MM.1S (cell line): Measurements from ENCODE around the gene TMEM209.
"Not testable (repeated sequence)": the region's sequence is repeated elsewhere in the genome, so short reads cannot be mapped to it uniquely, and the experiment has no call there.

Source experiments
- DNase-seq: peaks from one replicate; pipeline ENCODE4 v3.0.0-alpha.2; 2015
- H2AFZ ChIP-seq: fragments of 300-600 bp; sonication (generic); 2 replicates; pipeline ENCODE4 v1.6.0; 2016; ENCODE audit warnings: antibody characterized with exemption, low read length
- H3F3A ChIP-seq: fragments of 300-600 bp; sonication (generic); 2 replicates; pipeline ENCODE4 v1.6.1; 2016; ENCODE audit warnings: mild to moderate bottlenecking, antibody characterized with exemption, low read length, moderate library complexity, mixed read lengths; ENCODE audit not compliant: insufficient read depth
- H3K27ac ChIP-seq: fragments of 300-600 bp; sonication (generic); 2 replicates; pipeline ENCODE4 v1.5.1; 2016; ENCODE audit warnings: mild to moderate bottlenecking, low read length
- H3K27me3 ChIP-seq: fragments of 300-600 bp; sonication (generic); replicated peaks from 2 replicates; pipeline ENCODE4 v1.6.0; 2016; ENCODE audit warnings: low read length; ENCODE audit not compliant: insufficient read depth
- H3K36me3 ChIP-seq: fragments of 300-600 bp; sonication (generic); replicated peaks from 2 replicates; pipeline ENCODE4 v1.6.1; 2016; ENCODE audit warnings: mild to moderate bottlenecking, low read length, mixed read lengths; ENCODE audit not compliant: insufficient read depth
- H3K4me1 ChIP-seq: fragments of 300-600 bp; sonication (generic); 2 replicates; pipeline ENCODE4 v1.6.1; 2016; ENCODE audit warnings: low read length, mixed read lengths
- H3K4me2 ChIP-seq: fragments of 300-600 bp; sonication (generic); 2 replicates; pipeline ENCODE4 v1.6.0; 2016; ENCODE audit warnings: low read depth, low read length
- H3K4me3 ChIP-seq: fragments of 300-600 bp; sonication (generic); 2 replicates; pipeline ENCODE4 v1.5.1; 2016; ENCODE audit warnings: low read length, mixed read lengths
- H3K79me2 ChIP-seq: fragments of 300-600 bp; sonication (generic); 2 replicates; pipeline ENCODE4 v1.6.1; 2016; ENCODE audit warnings: mixed run types, low read length, mixed read lengths
- H3K9ac ChIP-seq: fragments of 300-600 bp; sonication (generic); 2 replicates; pipeline ENCODE4 v1.6.1; 2016; ENCODE audit warnings: low read length, mixed read lengths
- H3K9me2 ChIP-seq: fragments of 300-600 bp; sonication (generic); replicated peaks from 2 replicates; pipeline ENCODE4 v1.6.1; 2016; ENCODE audit warnings: mild to moderate bottlenecking, low read length, mixed read lengths; ENCODE audit not compliant: insufficient read depth
- H3K9me3 ChIP-seq: fragments of 300-600 bp; sonication (generic); replicated peaks from 2 replicates; pipeline ENCODE4 v1.6.1; 2016; ENCODE audit warnings: mild to moderate bottlenecking, low read length, mixed read lengths; ENCODE audit not compliant: insufficient read depth
- H4K20me1 ChIP-seq: fragments of 300-600 bp; sonication (generic); 2 replicates; pipeline ENCODE4 v1.6.1; 2016; ENCODE audit warnings: mild to moderate bottlenecking, low read length, moderate library complexity, mixed read lengths; ENCODE audit not compliant: insufficient read depth
- CTCF ChIP-seq: fragments of 300-600 bp; sonication (generic); IDR thresholded peaks from 2 replicates; pipeline ENCODE4 v1.5.1; 2016; ENCODE audit warnings: antibody characterized with exemption, low read length, mixed read lengths
- EZH2 ChIP-seq: fragments of 300-600 bp; sonication (generic); optimal IDR thresholded peaks from 2 replicates; pipeline ENCODE3; 2017; ENCODE audit warnings: low read depth, mild to moderate bottlenecking, antibody characterized with exemption, low read length, mixed read lengths
- EZH2phosphoT487 ChIP-seq: fragments of 300-600 bp; sonication (generic); IDR thresholded peaks from 2 replicates; pipeline ENCODE4 v1.6.1; 2018; ENCODE audit warnings: antibody characterized with exemption, low read length

The TMEM209 gene

GRCh38 chr7:130242198-130243014, 37.2 kb upstream of the TMEM209 start:
- H3K9ac ChIP-seq, result no peak overlapping the region
- H3K27me3 ChIP-seq, result no peaks in the 10 kb centered on the region
- H2AFZ ChIP-seq, result peak overlapping the region; percentile 38
- no peak overlapping the region for H3K27ac ChIP-seq
- no peaks in the 10 kb centered on the region for H4K20me1 ChIP-seq
- TF ChIP-seq EZH2, result no peak
- TF ChIP-seq CTCF, result peak; percentile 100
- no peak for TF ChIP-seq EZH2phosphoT487
- no peaks in the 10 kb centered on the region for H3F3A ChIP-seq
- H3K79me2 ChIP-seq, result no peaks in the 10 kb centered on the region
- peaks cover 10% of the 10 kb centered on the region for H3K4me1 ChIP-seq
- no peaks in the 10 kb centered on the region for H3K9me3 ChIP-seq
- no peaks in the 10 kb centered on the region for H3K36me3 ChIP-seq
- H3K4me3 ChIP-seq, result no peak overlapping the region
- peak; percentile 57 for DNase-seq
- peak overlapping the region; percentile 40 for H3K4me2 ChIP-seq
- no peaks in the 10 kb centered on the region for H3K9me2 ChIP-seq

- DNase-seq, result no peak
- TF ChIP-seq EZH2phosphoT487 (no peak), CTCF (no peak), EZH2 (no peak)
- H3K4me1 ChIP-seq, result peaks cover 10% of the 10 kb centered on the region
- no peak overlapping the region for H2AFZ ChIP-seq
- H3K9ac ChIP-seq, result no peak overlapping the region
- no peaks in the 10 kb centered on the region for H4K20me1 ChIP-seq
- H3K4me3 ChIP-seq, result no peak overlapping the region
- H3K9me3 ChIP-seq, result no peaks in the 10 kb centered on the region
- H3K79me2 ChIP-seq, result no peaks in the 10 kb centered on the region
- no peaks in the 10 kb centered on the region for H3F3A ChIP-seq
- H3K9me2 ChIP-seq, result no peaks in the 10 kb centered on the region
- no peak overlapping the region for H3K27ac ChIP-seq
- H3K36me3 ChIP-seq, result no peaks in the 10 kb centered on the region
- no peak overlapping the region for H3K4me2 ChIP-seq
- no peaks in the 10 kb centered on the region for H3K27me3 ChIP-seq
Measured at GRCh38 chr7:130240240-130240639, 35.0 kb upstream of the TMEM209 start.

GRCh38 chr7:130236361-130236760, 31.2 kb upstream of the TMEM209 start:
- H3K27me3 ChIP-seq, H3K79me2 ChIP-seq, H3K9me3 ChIP-seq, H3K9ac ChIP-seq, H3K4me2 ChIP-seq, H4K20me1 ChIP-seq, H3F3A ChIP-seq, H2AFZ ChIP-seq, H3K27ac ChIP-seq, H3K9me2 ChIP-seq, H3K36me3 ChIP-seq, DNase-seq, H3K4me1 ChIP-seq, H3K4me3 ChIP-seq: not testable (repeated sequence)

GRCh38 chr7:130234078-130234477, 28.9 kb upstream of the TMEM209 start:
- Histone ChIP-seq H3K9me2 (no peaks in the 10 kb centered on the region), H4K20me1 (no peaks in the 10 kb centered on the region), H3K9me3 (no peaks in the 10 kb centered on the region), H3F3A (no peaks in the 10 kb centered on the region), H3K9ac (no peak overlapping the region), H3K27ac (no peak overlapping the region), H3K4me3 (no peak overlapping the region), H2AFZ (no peak overlapping the region), H3K36me3 (no peaks in the 10 kb centered on the region), H3K4me2 (no peak overlapping the region), H3K79me2 (no peaks in the 10 kb centered on the region), H3K27me3 (no peaks in the 10 kb centered on the region), H3K4me1 (peaks cover 1% of the 10 kb centered on the region; the same call in 1 of the 2 replicates)
- TF ChIP-seq EZH2 (no peak), CTCF (no peak), EZH2phosphoT487 (no peak)
- DNase-seq, result no peak
